ENCODE measurements around the gene ZNF283. TPM values are rescaled to one million over a fixed set of nuclear protein-coding genes. Genes with fewer than 3 reads are reported as not detected.
"Not testable (repeated sequence)": the region's sequence is repeated elsewhere in the genome, so short reads cannot be mapped to it uniquely, and the experiment has no call there.

The ZNF283 gene
- total and polyA plus RNA-seq, 7 experiments from 2014 or later = 2.2 to 24.4 (median 6.7) TPM

DNA sequence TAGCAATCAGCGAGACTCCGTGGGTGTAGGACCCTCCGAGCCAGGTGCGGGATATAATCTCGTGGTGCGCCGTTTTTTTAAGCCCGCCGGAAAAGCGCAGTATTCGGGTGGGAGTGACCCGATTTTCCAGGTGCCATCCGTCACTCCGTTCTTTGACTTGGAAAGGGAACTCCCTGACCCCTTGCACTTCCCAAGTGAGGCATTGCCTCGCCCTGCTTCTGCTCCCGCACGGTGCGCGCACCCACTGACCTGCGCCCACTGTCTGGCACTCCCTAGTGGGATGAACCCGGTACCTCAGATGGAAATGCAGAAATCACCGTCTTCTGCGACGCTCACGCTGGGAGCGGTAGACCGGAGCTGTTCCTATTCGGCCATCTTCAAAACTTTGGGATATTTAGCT, 39.8 kb downstream of the ZNF283 start:
- intact Hi-C loops (cut with micrococcal nuclease); H3K27me3 Mint-ChIP-seq; H3K4me3 ChIP-seq (ENCODE audit: low read length); H3K4me1 Mint-ChIP-seq; POLR2A ChIA-PET; H3K27me3 ChIP-seq (ENCODE audit: control insufficient read depth in 2 of 2, insufficient read depth in 2 of 2, low read length in 2 of 2); ATAC-seq; DNase-seq; H3K36me3 ChIP-seq (ENCODE audit: control insufficient read depth in 2 of 3, insufficient read depth in 3 of 3, low read length in 3 of 3); CTCF ChIA-PET; H3K4me3 Mint-ChIP-seq; H3K27ac ChIP-seq (ENCODE audit: low read depth, low read length); H3K27ac Mint-ChIP-seq; H3K4me1 ChIP-seq (ENCODE audit: control insufficient read depth in 2 of 2, insufficient read depth in 2 of 2, low read length in 2 of 2): not testable (repeated sequence)
- peaks cover 0 to 52% (median 0%) of the 10 kb centered on the region in 3 experiments for H3K9me3 ChIP-seq (ENCODE audit: control insufficient read depth in 2 of 3, low read length in 3 of 3)
- Mint-ChIP-seq H3K9me3 (peaks cover 2 to 77% (median 42%) of the 10 kb centered on the region in 11 donors), H3K36me3 (peaks cover 0 to 17% (median 5%) of the 10 kb centered on the region in 5 donors)

DNA sequence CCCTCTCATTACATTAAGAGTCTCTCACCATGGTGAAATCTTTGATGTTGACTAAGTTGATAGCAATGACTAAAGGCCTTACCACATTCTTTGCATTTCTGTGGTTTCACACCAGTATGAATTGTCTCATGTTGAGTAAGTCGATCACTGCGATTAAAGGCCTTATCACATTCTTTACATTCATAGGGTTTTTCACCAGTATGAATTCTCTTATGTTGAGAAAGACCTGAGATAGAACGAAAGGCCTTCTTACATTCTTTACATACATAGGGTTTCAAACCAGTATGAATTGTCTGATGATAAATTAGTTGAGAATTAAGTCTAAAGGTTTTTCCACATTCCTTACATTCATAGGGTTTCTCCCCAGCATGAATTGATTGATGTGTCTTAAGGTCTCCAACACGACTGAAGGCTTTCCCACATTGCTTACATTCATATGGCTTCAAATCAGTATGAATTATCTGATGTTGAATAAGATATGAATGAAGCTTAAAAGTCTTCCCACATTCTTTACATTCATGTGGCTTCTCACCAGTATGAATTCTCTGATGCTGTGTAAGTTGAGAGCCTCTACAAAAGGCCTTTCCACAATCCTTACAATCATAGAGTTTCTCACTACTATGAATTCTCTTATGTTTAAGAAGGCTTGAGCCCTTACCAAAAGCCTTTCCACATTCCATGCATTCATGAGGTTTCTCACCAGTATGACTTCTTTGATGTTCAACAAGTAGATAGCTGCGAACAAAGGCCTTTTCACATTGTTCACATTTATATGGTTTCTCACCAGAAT, 45.6 kb downstream of the ZNF283 start:
- no peak overlapping the region for H3K4me3 ChIP-seq (ENCODE audit: low read length)
- H3K27ac ChIP-seq (ENCODE audit: low read depth, low read length) = no peak overlapping the region
- ChIA-PET CTCF (no interaction called here), POLR2A (no interaction called here)
- no peak for DNase-seq
- Mint-ChIP-seq H3K27ac (no peak overlapping the region), H3K9me3 (peaks cover 3 to 90% (median 58%) of the 10 kb centered on the region in 11 donors), H3K36me3 (peaks cover 8 to 45% (median 32%) of the 10 kb centered on the region in 5 donors), H3K27me3 (no peaks in the 10 kb centered on the region), H3K4me3 (no peak overlapping the region), H3K4me1 (no peaks in the 10 kb centered on the region)
- intact Hi-C loops (cut with micrococcal nuclease) = no loop called here
- no peaks in the 10 kb centered on the region for H3K36me3 ChIP-seq (ENCODE audit: control insufficient read depth in 2 of 3, insufficient read depth in 3 of 3, low read length in 3 of 3)
- H3K9me3 ChIP-seq (ENCODE audit: control insufficient read depth in 2 of 3, low read length in 3 of 3) = peaks cover 0 to 67% (median 20%) of the 10 kb centered on the region in 3 experiments
- H3K27me3 ChIP-seq (ENCODE audit: control insufficient read depth in 2 of 2, insufficient read depth in 2 of 2, low read length in 2 of 2) = no peaks in the 10 kb centered on the region
- H3K4me1 ChIP-seq (ENCODE audit: control insufficient read depth in 2 of 2, insufficient read depth in 2 of 2, low read length in 2 of 2) = no peaks in the 10 kb centered on the region
- no peak for ATAC-seq

DNA sequence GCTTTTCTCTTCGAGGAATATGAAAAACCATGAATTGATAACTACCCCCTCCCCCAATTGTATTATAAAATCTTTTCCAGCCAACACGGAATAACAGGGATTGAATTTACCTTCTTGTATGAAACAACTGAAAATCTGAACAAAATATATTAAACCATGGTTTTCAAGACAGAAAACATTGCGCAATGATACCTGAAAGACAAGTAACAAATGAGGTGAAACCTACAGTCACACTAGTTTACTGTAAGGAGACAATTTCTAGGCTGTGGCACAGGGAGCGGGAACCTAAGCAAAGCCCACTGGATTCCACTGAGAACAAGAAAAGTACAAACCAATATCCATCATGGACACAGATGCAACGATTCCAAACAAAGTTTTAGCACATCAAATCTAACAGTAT, 53.4 kb downstream of the ZNF283 start:
- POLR2A ChIA-PET = no interaction called here
- Mint-ChIP-seq H3K4me1 (no peaks in the 10 kb centered on the region), H3K36me3 (peaks cover 1 to 75% (median 57%) of the 10 kb centered on the region in 5 donors), H3K4me3 (no peak overlapping the region), H3K27ac (no peak overlapping the region), H3K9me3 (peaks cover 10 to 90% (median 68%) of the 10 kb centered on the region in 11 donors), H3K27me3 (no peaks in the 10 kb centered on the region)
- intact Hi-C loops (cut with micrococcal nuclease) = no loop called here
- CTCF ChIA-PET = no interaction called here
- ATAC-seq (no peak), DNase-seq (no peak)
- Histone ChIP-seq H3K27me3 (ENCODE audit: control insufficient read depth in 2 of 2, insufficient read depth in 2 of 2, low read length in 2 of 2) (no peaks in the 10 kb centered on the region), H3K4me3 (ENCODE audit: low read length) (no peak overlapping the region), H3K4me1 (ENCODE audit: control insufficient read depth in 2 of 2, insufficient read depth in 2 of 2, low read length in 2 of 2) (no peaks in the 10 kb centered on the region), H3K9me3 (ENCODE audit: control insufficient read depth in 2 of 3, low read length in 3 of 3) (peaks cover 0 to 60% (median 8%) of the 10 kb centered on the region in 3 experiments), H3K36me3 (ENCODE audit: control insufficient read depth in 2 of 3, insufficient read depth in 3 of 3, low read length in 3 of 3) (no peaks in the 10 kb centered on the region), H3K27ac (ENCODE audit: low read depth, low read length) (no peak overlapping the region)

- DNase-seq = no peak
- no peaks in the 10 kb centered on the region for H3K4me1 ChIP-seq (ENCODE audit: control insufficient read depth in 2 of 2, insufficient read depth in 2 of 2, low read length in 2 of 2)
- H3K4me3 Mint-ChIP-seq = peak within 1 kb of the TSS in 1 of 10 donors; percentile 39
- H3K27ac ChIP-seq (ENCODE audit: low read depth, low read length) = no peak within 1 kb of the TSS
- ATAC-seq = no peak
- peaks cover 0 to 59% (median 4%) of the 10 kb centered on the region in 3 experiments for H3K9me3 ChIP-seq (ENCODE audit: control insufficient read depth in 2 of 3, low read length in 3 of 3)
- H3K4me3 ChIP-seq (ENCODE audit: low read length) = no peak within 1 kb of the TSS
- H3K27ac Mint-ChIP-seq = no peak within 1 kb of the TSS
- H3K27me3 Mint-ChIP-seq = no peaks in the 10 kb centered on the region
- H3K36me3 Mint-ChIP-seq = peaks cover 1 to 61% (median 40%) of the 10 kb centered on the region in 5 donors
- H3K9me3 Mint-ChIP-seq = peaks cover 14 to 100% (median 72%) of the 10 kb centered on the region in 11 donors
- intact Hi-C loops (cut with micrococcal nuclease) = no loop called here
- POLR2A ChIA-PET = no interaction called here
- CTCF ChIA-PET = no interaction called here
- H3K36me3 ChIP-seq (ENCODE audit: control insufficient read depth in 2 of 3, insufficient read depth in 3 of 3, low read length in 3 of 3) = no peaks in the 10 kb centered on the region
- H3K27me3 ChIP-seq (ENCODE audit: control insufficient read depth in 2 of 2, insufficient read depth in 2 of 2, low read length in 2 of 2) = no peaks in the 10 kb centered on the region
- H3K4me1 Mint-ChIP-seq = no peaks in the 10 kb centered on the region
Measured at GRCh38 chr19:43883864-43884263, 56.7 kb downstream of the ZNF283 start, which contains the start of gene ZNF404. Gene ZNF404 (minus strand): TSS chr19:43883964.

DNA sequence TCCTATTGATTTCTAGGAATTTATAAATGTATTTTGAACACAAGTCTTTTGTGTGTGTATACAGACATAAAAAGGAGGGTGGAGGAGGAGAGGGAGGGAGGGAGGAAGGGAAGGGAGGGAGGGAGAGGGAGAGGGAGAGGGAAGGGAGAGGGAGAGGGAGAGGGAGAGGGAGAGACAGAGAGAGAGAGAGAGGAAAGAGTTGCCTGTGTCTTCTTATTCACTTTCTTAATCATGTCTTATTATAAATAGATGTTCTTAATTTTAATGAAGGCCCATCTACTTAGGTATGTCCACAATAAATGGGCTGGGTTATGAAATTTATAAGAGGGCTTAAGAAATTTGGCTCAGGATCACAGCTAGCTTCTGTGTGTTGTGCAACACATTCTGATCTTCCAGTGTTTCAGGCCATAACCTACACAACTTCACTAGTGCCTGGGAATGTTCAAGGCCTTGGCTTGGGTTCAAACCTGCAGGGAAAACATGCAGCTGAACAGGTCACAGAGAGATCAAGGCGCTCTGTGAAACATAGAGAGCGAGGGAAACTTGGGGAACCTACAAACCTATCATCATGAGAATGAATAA, 68.7 kb downstream of the ZNF283 start:
- H3K9me3 ChIP-seq (ENCODE audit: control insufficient read depth in 2 of 3, low read length in 3 of 3) = peaks cover 0 to 27% (median 12%) of the 10 kb centered on the region in 3 experiments
- no peak overlapping the region for H3K4me3 Mint-ChIP-seq
- DNase-seq = no peak
- no peaks in the 10 kb centered on the region for H3K27me3 Mint-ChIP-seq
- peaks cover 10 to 93% (median 54%) of the 10 kb centered on the region in 11 donors for H3K9me3 Mint-ChIP-seq
- no peaks in the 10 kb centered on the region for H3K36me3 ChIP-seq (ENCODE audit: control insufficient read depth in 2 of 3, insufficient read depth in 3 of 3, low read length in 3 of 3)
- no peaks in the 10 kb centered on the region for H3K4me1 ChIP-seq (ENCODE audit: control insufficient read depth in 2 of 2, insufficient read depth in 2 of 2, low read length in 2 of 2)
- no peak overlapping the region for H3K27ac ChIP-seq (ENCODE audit: low read depth, low read length)
- H3K36me3 Mint-ChIP-seq = peaks cover 26 to 52% (median 45%) of the 10 kb centered on the region in 5 donors
- H3K4me3 ChIP-seq (ENCODE audit: low read length) = no peak overlapping the region
- no peak for ATAC-seq
- intact Hi-C loops (cut with micrococcal nuclease) = no loop called here
- H3K27ac Mint-ChIP-seq = no peak overlapping the region
- peaks cover under 1 to 10% (median 4%) of the 10 kb centered on the region in 7 donors for H3K4me1 Mint-ChIP-seq
- ChIA-PET POLR2A (no interaction called here), CTCF (no interaction called here)
- no peaks in the 10 kb centered on the region for H3K27me3 ChIP-seq (ENCODE audit: control insufficient read depth in 2 of 2, insufficient read depth in 2 of 2, low read length in 2 of 2)

Other genes starting within 250 kb of the ZNF283 start
- gene IRGQ, start 231.2 kb upstream of the ZNF283 start, total RNA-seq = 10 to 100 TPM; 13.5 to 43.8 (median 18.9) TPM
- gene IRGQ, start 231.2 kb upstream of the ZNF283 start, polyA plus RNA-seq = 1 to 10 TPM in 1 of 2 donors, under 1 TPM in 1; 0.32 to 1.1 TPM
- gene ZNF576, start 230.7 kb upstream of the ZNF283 start, total RNA-seq = 10 to 100 TPM in 4 of 5 experiments, 1 to 10 TPM in 1; 9.4 to 20.6 (median 19.5) TPM
- gene ZNF576, start 230.7 kb upstream of the ZNF283 start, polyA plus RNA-seq = 10 to 100 TPM in 1 of 2 donors, 1 to 10 TPM in 1; 8.6 to 15.7 TPM
- gene SRRM5, start 215.2 kb upstream of the ZNF283 start, total RNA-seq = 1 to 10 TPM in 3 of 5 experiments, under 1 TPM in 2; 0.56 to 1.7 (median 1.1) TPM
- gene SRRM5, start 215.2 kb upstream of the ZNF283 start, polyA plus RNA-seq = 1 to 10 TPM in 1 of 2 donors, under 1 TPM in 1; 0.97 to 1.3 TPM
- gene ZNF428, start 207.7 kb upstream of the ZNF283 start, total RNA-seq = 10 to 100 TPM; 21.7 to 29.1 (median 25.9) TPM
- gene ZNF428, start 207.7 kb upstream of the ZNF283 start, polyA plus RNA-seq = 10 to 100 TPM; 13.1 to 16.1 TPM
- gene CADM4, start 187.5 kb upstream of the ZNF283 start, total RNA-seq = under 1 TPM; 0.35 to 0.97 (median 0.51) TPM
- gene CADM4, start 187.5 kb upstream of the ZNF283 start, polyA plus RNA-seq = 1 to 10 TPM in 1 of 2 donors, under 1 TPM in 1; 0.34 to 2.0 TPM
- gene PLAUR, start 157.2 kb upstream of the ZNF283 start, total RNA-seq = 100 to 1,000 TPM in 1 of 5 experiments, 10 to 100 TPM in 2, 1 to 10 TPM in 2; 3.2 to 358 (median 14.4) TPM
- 1 to 10 TPM in 1 of 2 donors, under 1 TPM in 1; 0.77 to 3.2 TPM for gene PLAUR, start 157.2 kb upstream of the ZNF283 start, polyA plus RNA-seq
- gene IRGC, start 111.2 kb upstream of the ZNF283 start, total RNA-seq = not detected
- gene IRGC, start 111.2 kb upstream of the ZNF283 start, polyA plus RNA-seq = not detected
- gene SMG9, start 72.4 kb upstream of the ZNF283 start, total RNA-seq = 10 to 100 TPM; 48.5 to 75.9 (median 53.9) TPM
- 1 to 10 TPM; 7.9 to 9.8 TPM for gene SMG9, start 72.4 kb upstream of the ZNF283 start, polyA plus RNA-seq
- gene KCNN4, start 46.3 kb upstream of the ZNF283 start, total RNA-seq = 10 to 100 TPM; 12.8 to 53.4 (median 18.8) TPM
- gene KCNN4, start 46.3 kb upstream of the ZNF283 start, polyA plus RNA-seq = 10 to 100 TPM in 1 of 2 donors, 1 to 10 TPM in 1; 8.1 to 16.0 TPM
- gene LYPD5, start 24.9 kb upstream of the ZNF283 start, total RNA-seq = under 1 TPM in 4 of 5 experiments, not detected in 1; 0.19 to 0.89 (median 0.61) TPM
- under 1 TPM; 0.28 to 0.34 TPM for gene LYPD5, start 24.9 kb upstream of the ZNF283 start, polyA plus RNA-seq
- 1 to 10 TPM in 4 of 5 experiments, under 1 TPM in 1; 0.47 to 4.7 (median 1.9) TPM for gene ZNF404, start 56.6 kb downstream of the ZNF283 start, total RNA-seq
- 1 to 10 TPM; 2.1 to 3.9 TPM for gene ZNF404, start 56.6 kb downstream of the ZNF283 start, polyA plus RNA-seq
- 10 to 100 TPM in 4 of 5 experiments, 1 to 10 TPM in 1; 8.4 to 28.5 (median 15.3) TPM for gene ZNF45, start 108.0 kb downstream of the ZNF283 start, total RNA-seq
- gene ZNF45, start 108.0 kb downstream of the ZNF283 start, polyA plus RNA-seq = 10 to 100 TPM; 15.6 to 19.0 TPM
- 1 to 10 TPM in 3 of 5 experiments, under 1 TPM in 2; 0.69 to 2.0 (median 1.7) TPM for gene ZNF221, start 123.9 kb downstream of the ZNF283 start, total RNA-seq
- gene ZNF221, start 123.9 kb downstream of the ZNF283 start, polyA plus RNA-seq = 1 to 10 TPM in 1 of 2 donors, under 1 TPM in 1; 0.65 to 1.0 TPM
- 10 to 100 TPM in 2 of 5 experiments, 1 to 10 TPM in 3; 5.2 to 13.3 (median 9.1) TPM for gene ZNF155, start 156.9 kb downstream of the ZNF283 start, total RNA-seq
- gene ZNF155, start 156.9 kb downstream of the ZNF283 start, polyA plus RNA-seq = 1 to 10 TPM in 1 of 2 donors, under 1 TPM in 1; 0.99 to 2.8 TPM
- gene ZNF230, start 175.6 kb downstream of the ZNF283 start, total RNA-seq = 10 to 100 TPM in 2 of 5 experiments, 1 to 10 TPM in 3; 2.7 to 18.1 (median 6.7) TPM
- 1 to 10 TPM; 2.4 to 4.6 TPM for gene ZNF230, start 175.6 kb downstream of the ZNF283 start, polyA plus RNA-seq
- 10 to 100 TPM in 1 of 5 experiments, 1 to 10 TPM in 4; 2.9 to 10.1 (median 4.5) TPM for gene ZNF222, start 198.1 kb downstream of the ZNF283 start, total RNA-seq
- gene ZNF222, start 198.1 kb downstream of the ZNF283 start, polyA plus RNA-seq = 1 to 10 TPM; 2.1 to 3.6 TPM
- 1 to 10 TPM in 4 of 5 experiments, under 1 TPM in 1; 0.15 to 8.7 (median 2.3) TPM for gene ZNF223, start 224.7 kb downstream of the ZNF283 start, total RNA-seq
- 1 to 10 TPM; 1.7 to 4.8 TPM for gene ZNF223, start 224.7 kb downstream of the ZNF283 start, polyA plus RNA-seq
- 1 to 10 TPM; 1.9 to 4.4 (median 2.4) TPM for gene ZNF284, start 244.8 kb downstream of the ZNF283 start, total RNA-seq
- under 1 TPM; 0.54 to 0.61 TPM for gene ZNF284, start 244.8 kb downstream of the ZNF283 start, polyA plus RNA-seq